ENCODE results near the gene REEP5.
"Not testable (repeated sequence)": the region's sequence is repeated elsewhere in the genome, so short reads cannot be mapped to it uniquely, and the experiment has no call there.

REEP5 gene

DNA sequence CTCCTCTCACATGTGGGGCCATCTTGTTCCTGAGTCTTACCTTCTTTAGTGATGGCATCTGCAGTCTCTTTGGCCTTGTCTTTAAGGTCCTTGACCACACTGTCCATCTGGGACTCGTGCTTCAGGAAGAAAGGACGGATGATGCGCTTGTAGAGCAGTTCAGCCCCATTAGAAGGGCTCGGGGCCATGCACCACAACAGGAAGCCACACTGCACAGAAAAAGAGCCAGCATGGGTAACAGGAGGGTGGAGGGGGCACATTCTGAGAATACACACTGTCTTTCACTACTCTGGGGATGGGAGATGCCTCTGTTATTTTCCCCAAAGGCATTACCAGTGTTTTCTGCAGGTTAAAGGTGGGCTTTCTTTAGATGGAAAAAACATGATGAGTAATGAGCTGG is 35.1 kb downstream of the REEP5 start:
- DNase-seq (ENCODE audit: low read depth in 3 of 3): no peak

DNA sequence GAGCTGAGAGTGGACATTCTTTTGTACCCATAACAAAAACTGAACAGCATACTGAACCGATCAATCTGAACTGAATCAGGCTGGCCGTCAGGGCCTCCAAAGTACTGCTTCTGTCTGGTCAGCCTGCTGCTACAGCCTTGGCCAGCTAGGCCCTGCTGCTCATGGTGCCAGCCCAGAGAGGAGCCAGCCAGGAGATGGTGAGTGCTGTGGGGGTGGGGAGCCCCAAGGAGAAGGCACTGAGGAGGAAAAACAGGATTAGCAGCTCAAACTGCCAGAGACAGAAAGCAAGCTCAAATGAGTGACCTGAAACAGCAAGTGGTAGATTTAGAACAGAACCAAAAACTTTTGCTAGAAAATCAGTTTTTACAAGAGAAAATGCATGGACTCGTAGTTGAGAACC is 37.0 kb downstream of the REEP5 start:
- DNase-seq (ENCODE audit: low read depth in 3 of 3): no peak

DNA sequence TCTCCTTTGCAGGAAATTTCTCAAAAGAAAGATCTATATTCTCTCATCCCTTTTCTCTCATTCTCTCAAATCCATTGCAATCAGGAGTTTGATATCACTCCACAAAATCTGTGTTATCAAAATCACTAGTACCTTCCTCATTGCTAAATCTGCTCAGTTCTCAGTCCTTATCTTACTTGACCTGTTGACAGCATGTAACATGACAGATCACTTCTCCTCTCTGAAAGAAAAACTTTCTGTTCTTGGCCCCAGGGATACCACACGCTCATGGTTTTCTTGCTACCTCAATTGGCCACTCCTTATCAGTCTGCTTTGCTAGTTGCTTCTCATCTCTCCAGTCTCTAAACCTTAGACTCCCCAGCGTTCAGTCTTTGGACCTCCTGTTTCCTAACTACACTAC is 38.8 kb downstream of the REEP5 start:
- DNase-seq (ENCODE audit: low read depth in 3 of 3): no peak

DNA sequence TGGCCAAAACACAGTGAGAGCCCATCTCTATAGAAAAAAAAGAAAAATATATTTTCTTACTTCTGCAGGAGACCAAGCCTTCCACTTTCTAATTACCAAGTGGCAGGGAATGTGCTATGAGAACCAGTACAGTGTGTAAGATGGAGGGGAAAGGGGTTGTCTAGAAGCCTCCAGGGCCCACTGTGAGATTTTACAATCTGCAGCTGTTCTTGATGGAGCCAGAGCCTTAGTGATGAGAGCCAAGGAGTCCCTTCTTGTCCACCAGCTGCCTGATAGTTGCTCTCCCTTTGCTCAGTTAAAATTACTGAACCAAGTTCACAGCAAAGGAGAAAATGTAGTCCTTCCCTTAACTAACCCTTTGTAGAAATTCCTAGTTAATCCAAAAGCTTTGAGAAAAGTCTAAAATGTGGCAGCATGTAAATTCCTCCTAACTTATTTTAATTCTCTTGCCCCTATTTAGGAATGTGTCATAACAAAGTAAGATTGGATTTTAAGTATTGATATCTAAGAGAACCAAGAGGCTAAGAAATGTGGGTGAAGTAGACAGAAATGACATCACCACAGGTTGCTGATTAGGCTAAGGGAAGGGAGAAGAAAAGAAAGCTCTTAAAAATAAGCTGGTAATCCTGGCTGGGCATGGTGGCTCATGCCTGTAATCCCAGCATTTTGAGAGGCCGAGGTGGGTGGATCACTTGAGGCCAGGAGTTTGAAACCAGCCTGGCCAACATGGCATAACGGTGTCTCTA is 41.6 kb downstream of the REEP5 start:
- no peak for DNase-seq (ENCODE audit: low read depth in 3 of 3)

DNA sequence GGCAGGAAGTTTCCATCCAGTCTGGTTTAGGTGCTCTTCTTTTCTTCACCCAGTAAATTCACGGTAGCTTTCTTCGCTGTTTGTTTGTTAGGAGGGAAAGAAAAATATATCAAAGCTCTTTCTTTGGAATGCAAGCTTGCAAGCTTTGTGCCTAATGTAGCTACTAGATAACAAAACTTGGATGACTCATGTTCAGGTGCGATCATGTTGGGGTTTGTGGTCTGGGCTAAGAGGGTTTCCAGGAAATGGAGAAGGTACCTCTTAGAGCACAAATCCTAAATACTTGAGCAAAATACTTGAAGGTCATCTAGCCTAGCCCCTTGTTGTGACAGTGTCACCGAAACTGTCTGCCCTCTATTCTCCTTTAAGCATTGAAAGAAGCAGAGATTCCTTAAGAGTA is 43.3 kb downstream of the REEP5 start:
- peak in 2 of 3 experiments; percentile 36 to 38 for DNase-seq (ENCODE audit: low read depth in 3 of 3)

DNA sequence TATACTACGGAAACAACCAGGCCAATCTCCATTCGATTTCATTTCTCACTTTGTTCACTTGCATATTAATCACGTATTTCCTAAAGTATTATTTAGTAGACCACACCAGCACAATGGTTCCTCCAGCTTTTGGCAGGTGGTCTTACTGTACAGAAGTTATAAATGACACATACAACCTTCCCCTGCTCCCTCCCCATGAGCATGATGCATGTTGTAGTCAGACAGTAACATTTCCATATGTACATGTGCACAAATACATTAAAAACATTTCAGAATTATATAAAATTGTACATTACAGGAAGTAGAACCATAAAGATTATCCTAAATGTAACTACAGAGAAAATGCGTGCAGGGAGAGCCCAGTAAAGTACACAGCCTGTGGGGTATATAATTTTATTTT is 43.9 kb downstream of the REEP5 start:
- DNase-seq (ENCODE audit: low read depth in 3 of 3): no peak

DNA sequence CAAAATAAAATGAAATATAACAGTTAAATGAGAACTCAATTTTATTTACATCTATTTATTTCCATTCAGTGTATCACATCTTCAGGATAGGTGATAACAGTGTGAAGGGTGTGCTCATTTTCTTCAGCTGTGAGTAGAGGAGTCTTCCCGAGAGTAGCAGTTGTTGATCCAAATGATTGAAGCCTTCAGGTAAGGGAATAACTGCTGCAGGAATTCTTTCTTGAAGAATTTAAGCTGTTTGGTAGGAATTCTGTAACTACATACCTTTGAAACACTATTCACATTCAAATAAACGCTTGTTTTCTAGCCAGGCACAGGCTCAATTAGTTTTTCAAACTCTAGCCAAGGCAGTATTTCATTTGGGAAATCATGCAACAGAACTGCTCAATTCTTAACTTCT is 45.7 kb downstream of the REEP5 start:
- DNase-seq (ENCODE audit: low read depth in 3 of 3): no peak

DNA sequence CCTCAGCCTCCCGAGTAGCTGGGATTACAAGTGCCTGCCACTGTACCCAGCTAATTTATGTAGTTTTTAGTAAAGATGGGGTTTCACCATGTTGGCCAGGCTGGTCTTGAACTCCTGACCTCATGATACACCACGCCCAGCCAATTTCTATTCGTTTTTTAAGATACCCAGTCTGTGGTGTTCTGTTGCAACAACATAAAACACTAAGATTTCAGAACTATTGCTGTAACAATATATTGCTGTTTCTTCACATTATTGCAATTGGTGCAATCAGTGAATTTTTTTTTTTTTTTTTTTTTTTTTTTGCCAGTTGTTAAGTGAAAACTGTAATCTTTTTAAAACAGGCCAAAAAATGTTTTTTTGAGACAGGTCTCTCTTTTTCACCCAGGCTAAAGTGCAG is 51.1 kb downstream of the REEP5 start:
- DNase-seq (ENCODE audit: low read depth in 3 of 3): no peak

DNA sequence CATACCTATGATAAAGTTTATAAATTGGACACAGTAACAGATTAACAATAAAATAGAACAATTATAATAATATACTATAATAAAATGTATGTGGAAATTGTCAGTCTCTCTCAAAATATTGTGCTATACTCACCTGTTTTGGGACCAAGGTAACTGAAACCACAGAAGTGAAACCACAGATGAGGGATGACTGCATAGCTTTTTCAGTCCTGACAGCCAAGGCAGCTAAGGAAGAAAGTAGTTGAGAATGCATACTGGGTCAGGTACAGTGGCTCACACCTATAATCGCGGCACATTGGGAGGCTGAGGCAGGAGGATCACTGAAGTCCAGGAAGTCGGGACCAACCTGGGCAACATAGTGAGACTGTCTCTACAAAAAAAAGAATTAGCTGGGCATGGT is 52.1 kb downstream of the REEP5 start:
- DNase-seq (ENCODE audit: low read depth in 3 of 3): no peak

DNA sequence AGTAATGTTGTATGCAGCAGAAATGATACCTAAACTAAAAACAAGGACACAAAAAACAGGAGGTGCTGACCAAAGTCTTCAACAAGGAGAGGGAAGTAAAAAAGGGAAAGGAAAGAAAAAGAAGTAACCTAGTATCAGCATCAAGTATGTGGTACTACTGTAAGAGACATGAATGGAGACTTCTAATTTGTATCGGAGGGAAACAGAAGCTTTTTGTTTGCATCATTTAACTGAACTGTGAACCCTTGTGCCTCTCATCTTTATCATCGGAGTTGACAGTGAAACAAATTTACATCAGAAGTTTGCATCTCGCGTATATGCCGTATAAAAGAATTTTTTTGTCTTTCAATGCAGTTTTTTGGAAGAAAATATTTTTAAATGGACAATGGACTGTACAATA is 54.6 kb downstream of the REEP5 start:
- no peak for DNase-seq (ENCODE audit: low read depth in 3 of 3)

DNA sequence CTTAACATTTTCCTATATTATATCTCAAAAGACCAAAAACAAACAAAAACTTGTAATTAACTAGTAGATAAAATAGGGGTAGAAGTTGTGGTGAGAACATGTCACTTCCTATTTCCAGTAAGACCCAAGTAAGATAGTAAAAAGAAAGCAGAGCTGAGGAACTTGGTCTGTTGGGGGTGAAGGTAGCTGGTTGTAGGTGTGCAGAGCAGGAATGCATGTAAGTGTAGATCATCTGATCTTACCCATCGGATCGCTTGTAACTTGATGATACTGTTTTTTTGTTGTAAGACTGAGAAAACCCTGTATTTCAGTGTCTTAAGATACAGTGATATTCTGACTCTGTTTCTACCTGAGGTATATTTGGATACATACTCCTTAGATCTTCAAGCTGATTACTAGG is 55.3 kb downstream of the REEP5 start:
- no peak for DNase-seq (ENCODE audit: low read depth in 3 of 3)

DNA sequence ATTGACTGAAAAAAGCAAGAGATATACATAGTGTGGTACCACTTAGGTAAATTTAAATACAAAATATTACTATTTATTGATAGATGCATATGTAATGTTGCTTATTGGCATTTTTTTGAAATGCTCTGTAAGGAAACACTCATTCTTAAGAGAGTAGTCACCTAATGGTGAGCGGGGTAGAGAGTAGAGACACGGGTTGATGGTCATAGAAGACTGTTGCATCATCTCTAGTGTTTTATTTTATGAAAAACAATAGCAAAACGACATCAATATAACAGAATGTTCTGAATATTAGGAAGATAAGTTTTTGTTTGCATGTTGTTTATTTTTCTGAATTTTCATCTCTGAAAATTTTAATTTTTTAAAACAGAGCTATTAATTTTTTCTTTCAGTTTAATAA is 56.9 kb downstream of the REEP5 start:
- DNase-seq (ENCODE audit: low read depth in 3 of 3): no peak

DNA sequence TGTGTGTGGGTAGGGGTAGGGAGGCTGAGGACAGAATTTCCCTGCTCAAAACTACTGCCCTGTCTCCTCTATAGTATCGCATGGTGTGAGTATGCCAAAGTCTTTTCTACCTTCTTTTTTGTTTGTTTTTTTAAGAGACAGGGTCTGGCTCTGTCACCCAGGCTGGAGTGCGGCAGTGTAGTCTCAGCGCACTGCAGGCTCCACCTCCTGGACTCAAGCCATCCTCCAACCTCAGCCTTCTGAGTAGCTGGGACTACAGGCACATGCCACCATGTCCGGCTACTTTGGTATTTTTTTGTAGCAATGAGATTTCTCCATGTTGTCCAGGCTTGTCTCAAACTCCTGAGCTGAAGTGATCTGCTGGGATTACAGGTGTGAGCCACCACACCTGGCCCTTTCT is 58.5 kb downstream of the REEP5 start:
- no peak for DNase-seq (ENCODE audit: low read depth in 3 of 3)

DNA sequence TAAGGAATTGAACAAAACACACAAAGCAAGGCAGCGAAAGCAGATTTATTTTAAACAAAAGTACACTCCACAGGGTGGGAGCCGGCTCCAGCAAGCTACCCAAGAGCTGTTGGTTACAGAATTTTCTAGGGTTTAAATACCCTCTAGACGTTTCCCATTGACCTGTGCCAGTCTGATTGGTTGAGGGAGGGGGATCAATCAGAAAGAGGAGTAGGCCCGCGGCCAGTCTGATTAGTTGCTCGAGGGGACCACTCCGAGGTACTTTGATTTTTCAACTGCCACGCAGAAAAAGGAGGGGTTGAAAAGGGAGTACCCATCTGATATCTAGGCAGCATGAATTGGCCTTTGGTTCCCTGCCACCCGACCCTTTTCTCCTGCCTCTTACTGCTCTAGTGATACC is 59.9 kb downstream of the REEP5 start:
- no peak for DNase-seq (ENCODE audit: low read depth in 3 of 3)

DNA sequence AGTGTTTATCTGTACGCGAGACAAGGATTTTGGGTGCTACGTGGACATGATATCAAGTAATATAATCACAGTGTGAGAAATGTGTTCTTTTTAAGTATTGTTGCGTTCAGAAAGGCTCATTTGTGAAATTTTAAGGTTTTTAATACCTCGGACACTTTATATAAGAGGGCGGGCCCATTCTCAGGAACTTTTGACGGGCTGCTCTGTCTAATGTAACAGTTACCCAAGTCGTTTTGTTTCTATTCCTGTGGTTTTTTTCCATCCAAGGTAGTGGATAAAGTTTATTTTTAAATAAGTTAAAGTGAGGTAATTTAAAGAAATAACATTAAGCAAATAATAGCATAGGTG is 60.4 kb downstream of the REEP5 start:
- DNase-seq (ENCODE audit: low read depth in 3 of 3): no peak

DNA sequence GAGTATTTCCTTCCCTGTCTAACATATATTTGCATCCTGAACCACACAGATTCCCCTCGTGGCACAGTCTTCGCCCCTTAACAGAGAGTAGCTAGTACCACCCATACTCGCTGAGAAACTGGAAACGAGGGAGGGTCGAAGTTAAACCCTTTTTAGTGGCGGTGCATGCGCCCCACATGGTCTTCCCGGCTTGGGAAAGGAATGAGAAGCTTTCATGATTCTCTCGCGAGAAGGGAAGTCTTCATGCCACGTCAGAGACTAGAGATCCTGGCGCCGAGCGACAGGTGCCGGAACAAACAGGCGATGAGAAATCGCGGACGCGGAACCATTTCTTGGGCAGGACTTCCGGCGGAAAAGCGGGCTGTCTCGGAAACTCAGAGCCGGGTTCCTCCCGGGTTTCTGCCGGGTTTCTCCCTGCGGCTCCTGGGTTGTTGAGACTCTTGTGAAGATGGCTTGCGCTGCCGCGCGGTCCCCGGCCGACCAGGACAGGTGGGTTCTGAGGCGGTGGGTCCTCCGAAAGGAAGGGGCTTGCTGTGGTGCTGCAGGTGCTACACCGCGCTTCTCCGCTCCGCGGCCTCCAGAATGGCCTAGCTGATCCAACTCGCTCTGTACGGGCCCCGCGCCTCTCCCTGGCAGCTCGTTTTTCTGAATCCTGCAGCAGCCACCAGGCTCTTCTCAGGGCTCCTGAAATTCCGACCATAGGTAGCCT is 60.9 kb downstream of the REEP5 start, which contains the start of gene SRP19:
TSS of gene SRP19 (plus strand) at position 359 of the 709 bp plus-strand sequence. CDS start at position 449, 90 bp downstream.
- DNase-seq (ENCODE audit: low read depth in 3 of 3): peak; percentile 85 to 90 (median 86)

DNA sequence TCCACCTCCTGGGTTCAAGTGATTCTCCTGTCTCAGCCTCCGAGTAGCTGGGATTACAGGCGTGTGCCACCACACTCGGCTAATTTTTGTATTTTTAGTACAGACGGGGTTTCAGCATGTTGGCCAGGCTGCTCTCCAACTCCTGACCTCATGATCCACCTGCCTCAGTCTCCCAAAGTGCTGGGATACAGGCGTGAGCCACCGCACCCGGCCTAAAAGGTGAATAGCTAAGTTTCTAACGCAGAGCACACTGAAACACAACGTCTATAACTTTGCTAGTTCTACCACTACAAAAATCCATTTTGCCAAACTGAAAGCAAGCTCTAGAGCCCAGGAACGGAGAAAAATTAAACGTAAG is 61.5 kb downstream of the REEP5 start:
- not testable (repeated sequence) for DNase-seq (ENCODE audit: low read depth in 3 of 3)

DNA sequence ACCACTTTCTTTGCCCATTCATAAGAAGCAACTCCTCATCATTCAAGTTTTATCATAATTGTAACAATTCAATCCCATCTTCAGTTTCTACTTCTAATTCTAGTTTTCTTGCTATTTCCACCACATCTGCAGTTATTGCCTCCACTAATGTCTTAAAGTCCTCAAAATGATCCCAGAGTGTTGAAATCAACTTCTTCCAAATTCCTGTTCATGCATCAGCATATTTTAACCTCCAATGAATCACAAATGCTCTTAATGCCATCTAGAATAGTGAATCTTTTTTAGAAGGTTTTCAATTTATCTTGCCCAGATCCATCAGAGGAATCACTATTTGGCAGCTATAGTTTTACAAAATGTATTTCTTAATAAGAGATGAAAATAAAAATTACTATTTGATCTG is 64.2 kb downstream of the REEP5 start:
- no peak for DNase-seq (ENCODE audit: low read depth in 3 of 3)

DNA sequence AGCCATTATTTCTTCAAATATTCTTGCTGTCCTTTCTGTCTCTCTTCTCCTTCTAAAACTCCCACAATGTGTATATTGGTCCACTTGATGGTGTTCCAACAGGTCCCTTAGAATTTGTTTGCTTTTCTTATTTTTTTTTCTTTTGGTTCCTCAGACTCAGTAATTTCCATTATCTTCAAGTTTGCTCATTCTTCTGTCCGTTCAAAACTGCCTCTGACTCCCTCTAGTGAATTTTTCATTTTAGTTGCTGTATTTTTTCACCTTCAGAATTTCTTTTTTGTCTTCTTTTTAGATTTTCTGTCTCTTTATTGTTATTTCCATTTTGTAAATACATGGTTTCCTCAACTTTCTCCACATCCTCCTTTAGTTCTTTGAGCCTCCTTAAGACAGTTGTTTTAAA is 67.4 kb downstream of the REEP5 start:
- DNase-seq (ENCODE audit: low read depth in 3 of 3): no peak

DNA sequence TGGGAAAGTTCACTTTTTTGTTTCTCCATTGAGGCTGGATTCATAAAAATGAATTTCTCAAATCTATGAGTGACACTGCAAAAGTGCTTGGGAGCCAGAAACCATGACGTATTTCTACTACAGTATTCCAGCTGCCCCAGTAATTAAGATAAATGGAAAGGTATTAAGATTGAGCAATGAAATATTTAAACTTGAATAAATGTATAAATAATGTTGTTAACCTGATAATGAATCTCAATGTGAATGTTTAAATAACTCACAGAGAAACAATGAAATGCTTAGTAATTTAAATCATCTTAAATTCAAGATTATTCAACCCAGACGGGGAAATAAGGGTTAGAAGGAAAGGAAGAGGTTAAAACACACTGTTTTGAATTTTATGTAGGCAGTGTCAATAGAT is 72.1 kb downstream of the REEP5 start:
- DNase-seq (ENCODE audit: low read depth in 3 of 3): no peak

DNA sequence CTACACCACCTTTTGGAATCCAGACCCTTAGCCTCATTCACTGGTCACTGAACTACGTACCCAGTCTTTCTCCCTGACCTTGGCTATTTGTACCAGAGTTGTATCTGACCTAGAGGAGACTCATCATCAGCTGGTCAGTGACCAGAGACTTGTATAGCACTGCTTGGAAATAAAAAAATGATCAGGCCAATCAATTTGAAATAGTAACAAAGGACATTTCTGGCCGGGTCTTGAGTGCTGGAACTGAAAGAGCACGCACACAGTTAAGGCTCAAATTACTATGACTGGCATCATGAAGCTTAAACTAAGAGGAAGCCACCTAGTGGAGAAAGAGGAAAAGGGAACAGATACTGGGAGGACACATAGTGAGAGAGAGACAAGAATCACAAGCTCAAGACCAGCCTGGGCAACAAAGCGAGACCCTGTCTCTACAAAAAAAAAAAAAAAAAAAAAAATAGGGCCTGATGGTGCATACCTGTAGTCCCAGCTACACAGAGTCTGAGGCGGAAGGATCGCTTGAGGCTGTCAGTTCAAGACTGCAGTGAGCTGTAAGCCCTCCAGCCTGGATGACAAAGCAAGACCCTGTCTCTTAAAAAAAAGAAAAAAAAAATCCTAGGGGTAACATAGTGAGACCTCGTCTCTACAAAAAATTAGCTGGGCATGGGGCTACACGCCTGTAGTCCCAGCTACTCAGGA is 73.8 kb downstream of the REEP5 start:
- no peak for DNase-seq (ENCODE audit: low read depth in 3 of 3)

DNA sequence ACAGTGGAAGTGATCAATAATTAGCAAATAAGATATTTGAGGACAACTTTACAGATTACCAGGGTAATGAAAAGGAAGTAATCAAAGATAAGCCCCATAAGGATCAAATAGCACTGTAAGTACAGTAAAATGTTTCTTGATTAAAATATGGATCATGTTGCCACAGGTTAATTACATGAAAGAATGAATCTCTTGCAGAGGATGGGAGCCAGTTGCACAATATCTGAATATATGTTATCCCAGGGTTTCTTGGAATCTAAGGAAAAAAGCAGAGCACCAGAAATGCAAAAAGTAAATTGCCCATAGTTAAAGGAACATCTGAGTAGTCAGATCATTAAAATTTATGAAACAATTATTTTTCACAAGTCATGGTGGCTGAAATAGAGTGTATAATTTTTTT is 74.7 kb downstream of the REEP5 start:
- DNase-seq (ENCODE audit: low read depth in 3 of 3): no peak

DNA sequence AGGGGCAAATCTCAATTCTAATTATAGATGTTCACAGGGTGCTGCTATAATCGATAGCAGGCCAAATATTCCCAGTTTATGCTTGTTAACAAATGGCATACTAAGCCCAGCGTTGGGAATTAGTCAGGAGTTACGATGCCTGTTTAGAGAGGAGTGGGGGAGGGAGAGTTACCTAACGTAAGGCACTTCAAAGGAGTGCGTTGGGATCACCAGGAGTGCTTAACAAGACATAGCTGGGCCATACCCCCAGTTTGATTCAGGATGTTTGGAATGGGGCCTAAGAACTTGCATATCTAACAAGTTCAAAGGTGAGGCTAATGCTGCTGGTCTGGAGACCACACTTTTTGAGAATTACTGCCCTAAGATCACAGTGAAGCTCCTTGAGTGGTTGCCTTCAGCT is 75.5 kb downstream of the REEP5 start:
- DNase-seq (ENCODE audit: low read depth in 3 of 3): no peak
